PC-9 (cell line): Measurements from ENCODE around the gene PRDM16. TPM values are rescaled to one million over a fixed set of nuclear protein-coding genes. Genes with fewer than 3 reads are reported as not detected.

Source experiments
- BruUV-seq: library from RNA; stranded (reverse); fragments of 400-500 nt; replicated peaks from 2 replicates; lab custom pipeline; 2021; lab: Mats Ljungman, UMichigan
- CTCF ChIA-PET: fragments of 300-600 bp; sonication (Branson Sonifier 250); formaldehyde crosslinking; loops from one replicate; lab custom pipeline; 2022; ENCODE audit warnings: antibody characterized with exemption; lab: Charles Lee
- POLR2A ChIA-PET: fragments of 300-600 bp; sonication (Branson Sonifier 250); formaldehyde crosslinking; loops from one replicate; lab custom pipeline; 2022; ENCODE audit warnings: antibody characterized with exemption; ENCODE audit not compliant: unreplicated experiment; lab: Charles Lee
- DNase-seq, 2 experiments: peaks; one replicate each; pipeline versions ENCODE4 v3.0.0 to v3.0.0-alpha.2; 2015 to 2022; ENCODE audit warnings: mixed read lengths in 1 of 2
- H2AFZ ChIP-seq: fragments of 200-600 bp; sonication (generic); 2 replicates; pipeline ENCODE4 v1.8.1; 2017; ENCODE audit warnings: antibody characterized with exemption
- H3F3A ChIP-seq: fragments of 200-600 bp; sonication (generic); 2 replicates; pipeline ENCODE4 v1.8.1; 2017; ENCODE audit warnings: antibody characterized with exemption, mild to moderate bottlenecking, low read depth; ENCODE audit not compliant: insufficient read depth
- H3K27ac ChIP-seq: fragments of 200-600 bp; sonication (generic); 2 replicates; pipeline ENCODE4 v1.6.1; 2016; ENCODE audit warnings: mixed run types
- H3K27me3 ChIP-seq: fragments of 200-600 bp; sonication (generic); 2 replicates; pipeline ENCODE4 v1.6.1; 2016; ENCODE audit warnings: low read depth, mixed run types; ENCODE audit not compliant: insufficient read depth
- H3K36me3 ChIP-seq: fragments of 200-600 bp; sonication (generic); 2 replicates; pipeline ENCODE4 v1.6.1; 2016; ENCODE audit warnings: low read depth, mixed run types
- H3K4me1 ChIP-seq: fragments of 200-600 bp; sonication (generic); replicated peaks from 2 replicates; pipeline ENCODE4 v1.6.1; 2016; ENCODE audit warnings: mixed run types; ENCODE audit not compliant: insufficient read depth
- H3K4me2 ChIP-seq: fragments of 200-600 bp; sonication (generic); 2 replicates; pipeline ENCODE4 v1.6.1; 2017; ENCODE audit warnings: mixed run types
- H3K4me3 ChIP-seq: fragments of 200-600 bp; sonication (generic); 2 replicates; pipeline ENCODE4 v1.6.1; 2016; ENCODE audit warnings: mixed run types
- H3K79me2 ChIP-seq: fragments of 200-600 bp; sonication (generic); 2 replicates; pipeline ENCODE4 v1.6.1; 2017; ENCODE audit warnings: low read depth, mixed run types
- H3K9me2 ChIP-seq: fragments of 200-600 bp; sonication (generic); 2 replicates; pipeline ENCODE4 v1.8.1; 2017; ENCODE audit warnings: mild to moderate bottlenecking; ENCODE audit not compliant: insufficient read depth
- H3K9me3 ChIP-seq: fragments of 200-600 bp; sonication (generic); 2 replicates; pipeline ENCODE4 v1.8.1; 2016; ENCODE audit warnings: low read depth; ENCODE audit not compliant: insufficient read depth
- H4K20me1 ChIP-seq: fragments of 200-600 bp; sonication (generic); 2 replicates; pipeline ENCODE4 v1.8.1; 2017; ENCODE audit not compliant: insufficient read depth
- CTCF ChIP-seq: fragments of 200-600 bp; sonication (generic); conservative IDR thresholded peaks from 2 replicates; pipeline ENCODE4 v1.6.1; 2017; ENCODE audit warnings: mixed run types, antibody characterized with exemption, mild to moderate bottlenecking, moderate library complexity
- EZH2 ChIP-seq: fragments of 200-600 bp; sonication (generic); IDR thresholded peaks from 2 replicates; pipeline ENCODE4 v1.8.0; 2017; ENCODE audit warnings: antibody characterized with exemption, low read depth
- intact Hi-C: fragments of 100-400 bp; cut with micrococcal nuclease; formaldehyde crosslinking; loops from one replicate; pipeline ENCODE4 v1.10.0; 2022; ENCODE audit not compliant: unreplicated experiment
- total RNA-seq: library from RNA; stranded (reverse); gene quantifications from 2 replicates; pipeline ENCODE4 v1.2.3, GENCODE V29; 2021

PRDM16 gene
- total RNA-seq, 1 experiment from 2014 or later: not detected

GRCh38 chr1:3115275-3116149, 46.5 kb downstream of the PRDM16 start:
- peaks cover 81% of the 10 kb centered on the region for H3K27me3 ChIP-seq
- H3K9me2 ChIP-seq: no peaks in the 10 kb centered on the region
- TF ChIP-seq EZH2: no peak
- no peak for TF ChIP-seq CTCF
- no peak overlapping the region for H3K4me2 ChIP-seq
- intact Hi-C loops: no loop called here
- no peaks in the 10 kb centered on the region for H3K9me3 ChIP-seq
- H3F3A ChIP-seq: 0 out of 2 replicates have a peak, but pooled peaks cover 6% of the 10 kb centered on the region
- BruUV-seq: no TSS peak
- H2AFZ ChIP-seq: no peak overlapping the region
- H4K20me1 ChIP-seq: no peaks in the 10 kb centered on the region
- H3K27ac ChIP-seq: no peak overlapping the region
- CTCF ChIA-PET: no interaction called here
- no peaks in the 10 kb centered on the region for H3K36me3 ChIP-seq
- H3K4me1 ChIP-seq: no peaks in the 10 kb centered on the region
- no peaks in the 10 kb centered on the region for H3K79me2 ChIP-seq
- POLR2A ChIA-PET: no interaction called here
- no peak for DNase-seq
- no peak overlapping the region for H3K4me3 ChIP-seq

DNA sequence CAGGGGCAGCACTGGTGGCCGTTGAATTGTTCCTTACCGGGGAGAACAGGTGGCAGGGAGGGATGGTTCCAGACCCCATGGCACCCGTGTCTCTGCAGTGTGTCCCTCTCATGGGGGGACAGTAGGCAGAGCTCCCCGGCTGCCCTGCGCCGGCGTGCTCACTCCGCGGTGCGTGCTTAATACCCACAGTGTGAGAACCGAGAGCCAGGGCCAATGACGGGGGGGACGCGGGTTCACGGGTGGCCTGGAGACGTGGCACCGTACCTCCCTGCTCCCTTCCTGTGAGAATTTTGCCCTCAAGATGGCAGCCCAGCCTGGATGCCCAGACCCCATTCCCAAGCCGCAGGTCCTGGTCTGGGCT, 47.1 kb downstream of the PRDM16 start:
- no peak for TF ChIP-seq CTCF
- TF ChIP-seq EZH2: no peak
- no peak overlapping the region for H3K27ac ChIP-seq
- H3K4me2 ChIP-seq: no peak overlapping the region
- H3K36me3 ChIP-seq: no peaks in the 10 kb centered on the region
- no peaks in the 10 kb centered on the region for H3K9me2 ChIP-seq
- H4K20me1 ChIP-seq: no peaks in the 10 kb centered on the region
- intact Hi-C loops: no loop called here
- CTCF ChIA-PET: no interaction called here
- peaks cover 81% of the 10 kb centered on the region for H3K27me3 ChIP-seq
- DNase-seq: no peak
- no peaks in the 10 kb centered on the region for H3K9me3 ChIP-seq
- H3K79me2 ChIP-seq: no peaks in the 10 kb centered on the region
- no peak overlapping the region for H2AFZ ChIP-seq
- no peaks in the 10 kb centered on the region for H3K4me1 ChIP-seq
- no TSS peak for BruUV-seq
- 0 out of 2 replicates have a peak, but pooled peaks cover 6% of the 10 kb centered on the region for H3F3A ChIP-seq
- POLR2A ChIA-PET: no interaction called here
- no peak overlapping the region for H3K4me3 ChIP-seq

- Histone ChIP-seq H3K79me2 (no peaks in the 10 kb centered on the region), H3K4me3 (no peak overlapping the region), H3K27me3 (peaks cover 82% of the 10 kb centered on the region), H3K27ac (no peak overlapping the region), H3K36me3 (no peaks in the 10 kb centered on the region), H3K4me2 (no peak overlapping the region), H2AFZ (no peak overlapping the region), H3K9me2 (no peaks in the 10 kb centered on the region), H3K9me3 (no peaks in the 10 kb centered on the region), H4K20me1 (no peaks in the 10 kb centered on the region), H3F3A (0 out of 2 replicates have a peak, but pooled peaks cover 6% of the 10 kb centered on the region), H3K4me1 (no peaks in the 10 kb centered on the region)
- POLR2A ChIA-PET: no interaction called here
- no peak for DNase-seq
- TF ChIP-seq EZH2 (no peak), CTCF (no peak)
- intact Hi-C loops: no loop called here
- CTCF ChIA-PET: no interaction called here
- BruUV-seq: no TSS peak
Measured at GRCh38 chr1:3116560-3116959, 47.6 kb downstream of the PRDM16 start.
